ENCODE results near the gene FAM200B. TPM values are rescaled to one million over a fixed set of nuclear protein-coding genes. Genes with fewer than 3 reads are reported as not detected.

Gene FAM200B
- total RNA-seq, 1 donor from 2014 or later = 29.1 TPM

DNA sequence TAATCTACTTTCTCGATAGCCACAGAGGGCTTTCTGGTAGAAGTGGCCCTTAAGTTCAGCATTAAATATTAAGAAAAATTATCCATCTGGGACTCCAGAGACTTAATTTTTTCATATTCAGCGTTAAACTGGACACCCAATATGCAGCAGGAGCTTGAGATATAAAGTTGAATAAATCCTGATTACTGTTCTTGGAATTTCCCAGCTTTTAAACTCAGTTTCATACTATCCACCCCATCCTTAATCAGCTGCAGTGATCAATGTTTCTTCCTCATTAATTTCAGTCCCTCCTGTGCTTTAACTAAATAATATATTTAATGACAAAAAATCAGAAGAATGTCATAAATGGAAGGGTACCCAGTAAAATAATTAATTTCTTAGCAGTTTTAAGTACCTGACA lies 22.8 kb upstream of the FAM200B start:
- Histone ChIP-seq H3K4me1 (peaks cover 18% of the 10 kb centered on the region), H3K9me3 (replicated peaks) (no peaks in the 10 kb centered on the region), H3K27me3 (ENCODE audit: low read depth) (no peaks in the 10 kb centered on the region), H3K4me3 (no peak overlapping the region), H3K27ac (replicated peaks) (no peak overlapping the region), H3K36me3 (no peaks in the 10 kb centered on the region)
- intact Hi-C loops (cut with micrococcal nuclease) = no loop called here
- TF ChIP-seq, protein P1, sequence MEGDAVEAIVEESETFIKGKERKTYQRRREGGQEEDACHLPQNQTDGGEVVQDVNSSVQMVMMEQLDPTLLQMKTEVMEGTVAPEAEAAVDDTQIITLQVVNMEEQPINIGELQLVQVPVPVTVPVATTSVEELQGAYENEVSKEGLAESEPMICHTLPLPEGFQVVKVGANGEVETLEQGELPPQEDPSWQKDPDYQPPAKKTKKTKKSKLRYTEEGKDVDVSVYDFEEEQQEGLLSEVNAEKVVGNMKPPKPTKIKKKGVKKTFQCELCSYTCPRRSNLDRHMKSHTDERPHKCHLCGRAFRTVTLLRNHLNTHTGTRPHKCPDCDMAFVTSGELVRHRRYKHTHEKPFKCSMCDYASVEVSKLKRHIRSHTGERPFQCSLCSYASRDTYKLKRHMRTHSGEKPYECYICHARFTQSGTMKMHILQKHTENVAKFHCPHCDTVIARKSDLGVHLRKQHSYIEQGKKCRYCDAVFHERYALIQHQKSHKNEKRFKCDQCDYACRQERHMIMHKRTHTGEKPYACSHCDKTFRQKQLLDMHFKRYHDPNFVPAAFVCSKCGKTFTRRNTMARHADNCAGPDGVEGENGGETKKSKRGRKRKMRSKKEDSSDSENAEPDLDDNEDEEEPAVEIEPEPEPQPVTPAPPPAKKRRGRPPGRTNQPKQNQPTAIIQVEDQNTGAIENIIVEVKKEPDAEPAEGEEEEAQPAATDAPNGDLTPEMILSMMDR (IDR thresholded peaks at IDR 0.05; ENCODE audit: borderline replicate concordance) = no peak
- no peak for DNase-seq

DNA sequence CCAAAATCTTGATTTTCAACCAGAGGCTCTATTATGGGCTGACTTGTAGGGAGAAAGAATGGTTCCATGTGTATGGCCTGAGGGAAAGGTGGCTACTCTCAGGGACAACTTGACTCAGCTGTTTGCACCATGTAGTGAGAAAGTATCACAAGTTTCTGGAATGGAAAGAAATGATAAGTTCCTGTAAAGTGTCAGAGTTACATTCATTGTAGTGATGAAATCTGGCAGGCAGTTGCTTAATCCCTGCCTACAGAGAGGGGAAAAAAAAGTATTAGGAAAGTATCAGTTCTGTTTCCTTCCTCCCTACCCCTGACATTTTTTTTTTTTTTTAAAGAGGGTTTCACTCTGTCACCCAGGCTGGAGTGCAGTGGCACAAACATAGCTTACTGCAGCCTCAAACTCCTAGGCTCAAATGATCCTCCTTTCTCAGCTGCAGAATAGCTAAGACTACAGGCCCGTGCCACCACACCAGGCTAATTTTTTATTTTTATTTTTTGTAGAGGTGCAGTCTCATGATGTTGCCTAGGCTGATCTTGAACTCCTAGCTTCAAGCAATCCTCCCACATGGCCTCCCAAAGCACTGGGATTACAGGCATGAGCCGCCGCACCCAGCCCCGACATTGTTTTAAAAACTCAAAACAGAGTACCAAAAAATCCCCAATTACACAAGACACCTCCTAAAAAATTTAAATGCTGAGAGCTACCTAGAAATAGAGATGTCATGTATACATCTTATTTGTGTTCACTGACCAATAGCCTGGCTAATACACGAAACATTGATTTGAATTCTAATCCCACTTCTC lies 21.7 kb upstream of the FAM200B start:
- no peak for DNase-seq
- Histone ChIP-seq H3K4me3 (no peak overlapping the region), H3K4me1 (peaks cover 8% of the 10 kb centered on the region), H3K27ac (replicated peaks) (no peak overlapping the region), H3K9me3 (replicated peaks) (no peaks in the 10 kb centered on the region), H3K36me3 (no peaks in the 10 kb centered on the region), H3K27me3 (ENCODE audit: low read depth) (no peaks in the 10 kb centered on the region)
- TF ChIP-seq, protein P1 (IDR thresholded peaks at IDR 0.05; ENCODE audit: borderline replicate concordance) = no peak
- intact Hi-C loops (cut with micrococcal nuclease) = no loop called here

DNA sequence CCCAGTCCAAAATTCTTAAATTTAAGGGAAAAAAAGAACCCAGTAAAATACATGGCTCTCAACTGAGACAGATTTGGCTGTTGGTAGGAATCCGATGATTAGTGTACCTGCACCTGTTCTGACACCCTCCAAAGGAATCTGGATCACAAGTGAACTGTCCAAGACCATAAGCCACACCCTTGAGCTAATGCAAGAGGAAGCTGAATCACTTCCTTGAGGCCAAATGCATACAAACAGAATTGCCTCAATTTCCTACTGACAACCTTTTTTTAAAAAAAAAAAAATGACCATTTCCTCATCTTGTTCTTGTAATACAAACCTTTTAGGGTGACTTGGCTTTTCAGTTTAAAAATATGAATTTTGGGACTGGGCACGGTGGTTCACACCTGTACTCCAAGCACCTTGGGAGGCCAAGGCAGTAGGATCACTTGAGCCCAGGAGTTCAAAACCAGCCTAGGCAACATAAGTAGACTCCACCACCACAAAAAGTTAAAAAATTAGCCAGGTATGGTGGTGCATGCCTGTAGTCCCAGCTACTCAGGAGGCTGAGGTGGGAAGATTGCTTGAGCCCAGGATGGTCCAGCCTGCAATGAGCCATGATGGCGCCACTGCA lies 15.8 kb upstream of the FAM200B start:
- Histone ChIP-seq H3K9me3 (replicated peaks) (no peaks in the 10 kb centered on the region), H3K4me1 (peaks cover 21% of the 10 kb centered on the region), H3K27ac (replicated peaks) (peak overlapping the region; percentile 57), H3K36me3 (no peaks in the 10 kb centered on the region), H3K4me3 (no peak overlapping the region), H3K27me3 (ENCODE audit: low read depth) (no peaks in the 10 kb centered on the region)
- TF ChIP-seq, protein P1 (IDR thresholded peaks at IDR 0.05; ENCODE audit: borderline replicate concordance) = no peak
- intact Hi-C loops (cut with micrococcal nuclease) = no loop called here
- DNase-seq = no peak

DNA sequence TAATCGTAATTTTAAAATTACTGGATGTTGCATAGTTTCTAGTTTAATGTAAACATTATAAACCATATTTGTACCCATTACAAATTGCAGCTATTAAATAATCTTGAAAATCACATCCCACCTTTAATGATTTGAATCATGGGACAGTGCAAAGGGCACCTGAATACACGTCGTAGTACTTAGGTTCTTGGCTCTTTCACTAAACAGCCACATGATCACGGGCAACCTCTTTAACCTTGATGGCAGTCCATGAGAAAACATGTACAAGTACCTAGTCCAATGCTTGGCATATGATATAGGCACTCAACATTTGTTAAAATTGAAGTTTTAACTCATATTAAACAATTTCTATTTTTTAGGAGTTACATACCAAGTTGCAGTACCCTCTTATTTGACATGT lies 14.6 kb upstream of the FAM200B start:
- H3K4me1 ChIP-seq = peaks cover 21% of the 10 kb centered on the region
- no peaks in the 10 kb centered on the region for H3K9me3 ChIP-seq (replicated peaks)
- no peak overlapping the region for H3K4me3 ChIP-seq
- TF ChIP-seq, protein P1 (IDR thresholded peaks at IDR 0.05; ENCODE audit: borderline replicate concordance) = no peak
- DNase-seq = no peak
- H3K27me3 ChIP-seq (ENCODE audit: low read depth) = no peaks in the 10 kb centered on the region
- no peaks in the 10 kb centered on the region for H3K36me3 ChIP-seq
- H3K27ac ChIP-seq (replicated peaks) = no peak overlapping the region
- intact Hi-C loops (cut with micrococcal nuclease) = no loop called here

DNA sequence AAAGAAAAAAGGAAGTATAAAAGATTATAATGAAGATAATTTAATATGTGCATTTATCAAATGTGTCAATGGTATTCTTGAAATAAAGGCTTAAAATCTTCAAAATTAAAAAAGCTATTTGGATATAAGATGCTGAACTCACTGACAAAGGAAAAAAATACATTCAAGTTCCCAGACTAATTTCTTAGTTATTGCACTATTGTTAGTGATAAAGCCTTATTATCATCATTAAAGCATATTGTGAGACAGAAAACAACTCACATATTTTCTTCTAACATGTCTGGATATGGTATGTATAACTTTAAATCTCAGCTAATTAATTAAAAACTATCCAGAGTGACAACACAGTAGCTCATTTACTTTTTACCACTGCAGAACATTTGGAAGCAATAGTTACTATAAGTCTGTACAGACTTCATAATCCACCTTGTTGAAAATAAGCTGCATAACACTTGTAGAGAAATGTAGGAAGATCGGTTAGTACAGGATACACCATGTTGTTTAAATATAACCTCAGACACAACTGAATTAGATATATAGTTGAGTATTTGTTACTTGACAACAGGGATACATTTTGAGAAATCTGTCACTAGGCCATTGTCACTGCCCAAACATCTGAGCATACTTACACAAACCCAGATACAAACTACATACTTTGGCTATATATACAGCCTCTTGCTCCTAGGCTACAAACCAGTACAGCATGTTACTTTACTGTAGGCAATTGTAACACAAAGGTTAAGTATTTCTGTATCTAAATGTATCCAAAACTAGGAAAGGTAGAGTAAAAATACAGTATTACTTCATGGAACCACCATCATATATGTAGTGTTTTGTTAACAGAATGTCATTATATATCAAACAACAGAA lies 12.8 kb upstream of the FAM200B start:
- no peak overlapping the region for H3K27ac ChIP-seq (replicated peaks)
- intact Hi-C loops (cut with micrococcal nuclease) = no loop called here
- TF ChIP-seq, protein P1 (IDR thresholded peaks at IDR 0.05; ENCODE audit: borderline replicate concordance) = no peak

More for the DNA sequence above, 12.8 kb upstream of the FAM200B start:
- DNase-seq = no peak
- Histone ChIP-seq H3K27me3 (ENCODE audit: low read depth) (no peaks in the 10 kb centered on the region), H3K4me1 (peaks cover 21% of the 10 kb centered on the region), H3K4me3 (no peak overlapping the region), H3K36me3 (no peaks in the 10 kb centered on the region), H3K9me3 (replicated peaks) (no peaks in the 10 kb centered on the region)

Data from left ventricle myocardium inferior (tissue), 1 donor.